ENCODE data around the gene LMNA. TPM values are rescaled to one million over a fixed set of nuclear protein-coding genes. Genes with fewer than 3 reads are reported as not detected.
A peak's percentile ranks its signal among the peaks of the same experiment; 100 is the strongest.

LMNA gene
- polyA plus RNA-seq, 3 donors: 16.5 to 45.5 (median 24.7) TPM

DNA sequence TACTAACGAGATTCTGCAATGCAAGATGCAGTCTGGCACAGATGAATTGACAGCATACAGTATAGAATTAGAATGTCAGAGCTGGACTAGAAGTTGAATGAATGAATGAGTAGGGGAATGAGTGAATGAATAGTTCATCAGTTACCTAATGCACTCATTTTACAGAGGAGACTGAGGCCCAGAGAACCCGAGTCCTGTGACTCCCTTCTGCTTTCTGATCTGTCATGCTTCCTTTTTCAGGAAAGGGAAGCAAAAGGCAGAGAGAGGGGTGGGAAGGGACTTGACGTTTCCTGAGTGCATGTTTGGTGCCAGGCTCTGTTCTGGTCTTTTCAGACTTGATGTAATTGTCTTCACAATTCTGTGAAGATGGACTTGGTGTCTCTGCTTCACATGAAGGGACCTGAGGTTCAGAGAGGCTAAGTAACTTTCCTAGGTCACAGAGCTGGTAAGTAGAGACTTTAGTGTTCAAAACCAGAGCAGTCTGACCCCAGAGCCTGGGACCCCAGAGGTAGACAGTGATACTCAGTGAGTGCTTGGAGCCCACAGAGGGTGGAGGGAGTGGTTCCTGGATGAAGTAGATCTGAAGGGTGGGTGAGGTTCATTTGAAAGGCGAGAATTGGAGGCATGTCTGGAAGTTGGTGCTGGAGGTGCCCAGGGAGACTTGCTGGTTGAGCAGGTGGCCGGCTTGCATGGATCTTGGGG is 24.2 kb upstream of the LMNA start:
- peak overlapping the region; percentile 87 to 97 (median 93) for H3K27ac Mint-ChIP-seq

GRCh38 chr1:156090840-156091188 is 23.7 kb upstream of the LMNA start:
- 50% methylated on average over 14 of the region's 14 CpGs for WGBS (ENCODE audit: insufficient coverage)

More for the DNA sequence above, 24.2 kb upstream of the LMNA start:
- Mint-ChIP-seq H3K9me3 (peaks cover 0 to 9% (median 0%) of the 10 kb centered on the region in 7 donors), H3K36me3 (no peaks in the 10 kb centered on the region), H3K27me3 (ENCODE audit: low read depth in 3 of 3) (peaks cover 66 to 82% (median 76%) of the 10 kb centered on the region in 3 donors), H3K4me1 (peaks cover 21% of the 10 kb centered on the region), H3K4me3 (peak overlapping the region; percentile 61 to 84)
- peak overlapping the region; percentile 67 for H3K4me2 ChIP-seq (replicated peaks; ENCODE audit: extremely low read depth, low read length, poor library complexity, severe bottlenecking)
- no peaks in the 10 kb centered on the region for H3K79me2 ChIP-seq (ENCODE audit: insufficient read depth, low read length)
- peak overlapping the region; percentile 28 for H3K9ac ChIP-seq (ENCODE audit: insufficient read depth, low read length, poor library complexity, severe bottlenecking)
- TF ChIP-seq, protein P1, sequence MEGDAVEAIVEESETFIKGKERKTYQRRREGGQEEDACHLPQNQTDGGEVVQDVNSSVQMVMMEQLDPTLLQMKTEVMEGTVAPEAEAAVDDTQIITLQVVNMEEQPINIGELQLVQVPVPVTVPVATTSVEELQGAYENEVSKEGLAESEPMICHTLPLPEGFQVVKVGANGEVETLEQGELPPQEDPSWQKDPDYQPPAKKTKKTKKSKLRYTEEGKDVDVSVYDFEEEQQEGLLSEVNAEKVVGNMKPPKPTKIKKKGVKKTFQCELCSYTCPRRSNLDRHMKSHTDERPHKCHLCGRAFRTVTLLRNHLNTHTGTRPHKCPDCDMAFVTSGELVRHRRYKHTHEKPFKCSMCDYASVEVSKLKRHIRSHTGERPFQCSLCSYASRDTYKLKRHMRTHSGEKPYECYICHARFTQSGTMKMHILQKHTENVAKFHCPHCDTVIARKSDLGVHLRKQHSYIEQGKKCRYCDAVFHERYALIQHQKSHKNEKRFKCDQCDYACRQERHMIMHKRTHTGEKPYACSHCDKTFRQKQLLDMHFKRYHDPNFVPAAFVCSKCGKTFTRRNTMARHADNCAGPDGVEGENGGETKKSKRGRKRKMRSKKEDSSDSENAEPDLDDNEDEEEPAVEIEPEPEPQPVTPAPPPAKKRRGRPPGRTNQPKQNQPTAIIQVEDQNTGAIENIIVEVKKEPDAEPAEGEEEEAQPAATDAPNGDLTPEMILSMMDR (IDR thresholded peaks at IDR 0.05): no peak
- peak overlapping the region in 1 of 3 experiments; percentile 60 for H3K4me3 ChIP-seq (replicated peaks in 1 of 3; ENCODE audit: low read depth in 2 of 3, low read length in 3 of 3)
- WGBS (ENCODE audit: insufficient coverage): 14% methylated on average over 3 of the region's 5 CpGs
- peak overlapping the region; percentile 53 to 88 for H3K27ac ChIP-seq (ENCODE audit: low read depth in 1 of 2, low read length in 2 of 2)
- H2AFZ ChIP-seq (ENCODE audit: insufficient read depth, low read depth, low read length, poor library complexity, severe bottlenecking): peak overlapping the region; percentile 1
- DNase-seq: peak; percentile 81 to 91 (median 85)
- peaks cover 6 to 60% of the 10 kb centered on the region in 2 donors for H3K27me3 ChIP-seq (ENCODE audit: control insufficient read depth in 2 of 2, insufficient read depth in 2 of 2, low read length in 2 of 2)
- intact Hi-C loops (cut with micrococcal nuclease): loop anchor here (1.0 to 10.0 kb wide), 4 partner anchors 40 to 137 kb away; no protein-coding TSS in a partner anchor
- peaks cover 20 to 21% of the 10 kb centered on the region in 2 donors for H3K4me1 ChIP-seq (ENCODE audit: control insufficient read depth in 1 of 2, insufficient read depth in 2 of 2, low read length in 2 of 2)
- no peaks in the 10 kb centered on the region for H3K9me3 ChIP-seq (replicated peaks in 1 of 2; ENCODE audit: control insufficient read depth in 1 of 2, insufficient read depth in 1 of 2, low read length in 2 of 2)
- no peaks in the 10 kb centered on the region for H4K20me1 ChIP-seq (ENCODE audit: insufficient read depth, low read length)
- H3K36me3 ChIP-seq (replicated peaks in 1 of 2; ENCODE audit: control insufficient read depth in 1 of 2, insufficient read depth in 2 of 2, low read length in 2 of 2): no peaks in the 10 kb centered on the region

More at GRCh38 chr1:156090840-156091188, 23.7 kb upstream of the LMNA start:
- Histone ChIP-seq H3K4me2 (replicated peaks; ENCODE audit: extremely low read depth, low read length, poor library complexity, severe bottlenecking) (peak overlapping the region; percentile 67), H3K36me3 (replicated peaks in 1 of 2; ENCODE audit: control insufficient read depth in 1 of 2, insufficient read depth in 2 of 2, low read length in 2 of 2) (no peaks in the 10 kb centered on the region), H3K27ac (ENCODE audit: low read depth in 1 of 2, low read length in 2 of 2) (peak overlapping the region; percentile 53 to 88), H3K79me2 (ENCODE audit: insufficient read depth, low read length) (no peaks in the 10 kb centered on the region), H3K27me3 (ENCODE audit: control insufficient read depth in 2 of 2, insufficient read depth in 2 of 2, low read length in 2 of 2) (peaks cover 10 to 62% of the 10 kb centered on the region in 2 donors), H3K9me3 (replicated peaks in 1 of 2; ENCODE audit: control insufficient read depth in 1 of 2, insufficient read depth in 1 of 2, low read length in 2 of 2) (no peaks in the 10 kb centered on the region), H3K4me1 (ENCODE audit: control insufficient read depth in 1 of 2, insufficient read depth in 2 of 2, low read length in 2 of 2) (peaks cover 20 to 21% of the 10 kb centered on the region in 2 donors), H3K9ac (ENCODE audit: insufficient read depth, low read length, poor library complexity, severe bottlenecking) (peak overlapping the region; percentile 28), H4K20me1 (ENCODE audit: insufficient read depth, low read length) (no peaks in the 10 kb centered on the region), H2AFZ (ENCODE audit: insufficient read depth, low read depth, low read length, poor library complexity, severe bottlenecking) (peak overlapping the region; percentile 1), H3K4me3 (replicated peaks in 1 of 3; ENCODE audit: low read depth in 2 of 3, low read length in 3 of 3) (peak overlapping the region in 1 of 3 experiments; percentile 60)
- DNase-seq: peak; percentile 67 to 86 (median 81)
- Mint-ChIP-seq H3K36me3 (no peaks in the 10 kb centered on the region), H3K4me1 (peaks cover 22% of the 10 kb centered on the region), H3K9me3 (peaks cover 0 to 10% (median 0%) of the 10 kb centered on the region in 7 donors), H3K27me3 (ENCODE audit: low read depth in 3 of 3) (peaks cover 66 to 82% (median 76%) of the 10 kb centered on the region in 3 donors), H3K4me3 (peak overlapping the region in 1 of 2 donors; percentile 84), H3K27ac (peak overlapping the region; percentile 87 to 97 (median 93))
- intact Hi-C loops (cut with micrococcal nuclease): loop anchor here (1.0 to 10.0 kb wide), 4 partner anchors 39 to 136 kb away; no protein-coding TSS in a partner anchor
- TF ChIP-seq, protein P1 (IDR thresholded peaks at IDR 0.05): peak; percentile 97

Measured in CD14-positive monocyte (primary cell).